ENCODE results near the gene NCBP3.

Gene NCBP3, protein sequence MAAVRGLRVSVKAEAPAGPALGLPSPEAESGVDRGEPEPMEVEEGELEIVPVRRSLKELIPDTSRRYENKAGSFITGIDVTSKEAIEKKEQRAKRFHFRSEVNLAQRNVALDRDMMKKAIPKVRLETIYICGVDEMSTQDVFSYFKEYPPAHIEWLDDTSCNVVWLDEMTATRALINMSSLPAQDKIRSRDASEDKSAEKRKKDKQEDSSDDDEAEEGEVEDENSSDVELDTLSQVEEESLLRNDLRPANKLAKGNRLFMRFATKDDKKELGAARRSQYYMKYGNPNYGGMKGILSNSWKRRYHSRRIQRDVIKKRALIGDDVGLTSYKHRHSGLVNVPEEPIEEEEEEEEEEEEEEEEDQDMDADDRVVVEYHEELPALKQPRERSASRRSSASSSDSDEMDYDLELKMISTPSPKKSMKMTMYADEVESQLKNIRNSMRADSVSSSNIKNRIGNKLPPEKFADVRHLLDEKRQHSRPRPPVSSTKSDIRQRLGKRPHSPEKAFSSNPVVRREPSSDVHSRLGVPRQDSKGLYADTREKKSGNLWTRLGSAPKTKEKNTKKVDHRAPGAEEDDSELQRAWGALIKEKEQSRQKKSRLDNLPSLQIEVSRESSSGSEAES

GRCh38 chr17:3845621-3846436 is at the start of gene NCBP3:
TSS of gene NCBP3 (minus strand) at chr17:3846246. CDS start at chr17:3846223, 23 bp downstream.
- DNase-seq: peak; percentile 77 to 92 (median 86)

GRCh38 chr17:3895354-3895753 is 49.3 kb upstream of the NCBP3 start:
- DNase-seq: no peak

DNA sequence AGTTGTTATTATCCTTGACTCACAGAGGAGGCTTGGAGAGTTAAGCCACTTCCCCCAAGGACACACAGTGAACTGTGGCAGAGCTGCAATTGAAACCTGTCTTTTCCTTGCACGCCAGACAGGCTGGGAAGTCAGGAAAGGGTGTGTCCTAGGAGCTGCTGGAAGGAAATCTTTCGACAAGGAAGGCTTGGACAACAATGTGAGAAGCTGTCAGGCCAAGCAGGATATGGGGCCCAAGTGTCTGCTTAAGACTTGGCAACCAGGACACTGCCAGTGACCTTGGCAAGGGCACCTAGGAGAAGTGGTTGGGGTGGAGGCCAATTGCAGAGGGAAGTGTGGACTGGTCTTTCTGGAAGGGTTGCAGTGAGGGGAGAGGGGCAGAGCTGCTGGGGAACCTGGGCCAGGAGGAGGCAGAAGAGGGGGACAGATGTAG is 48.9 kb upstream of the NCBP3 start:
- no peak for DNase-seq

GRCh38 chr17:3894188-3894587 is 48.1 kb upstream of the NCBP3 start:
- DNase-seq: no peak

GRCh38 chr17:3893720-3894116 is 47.7 kb upstream of the NCBP3 start:
- no peak for DNase-seq

GRCh38 chr17:3893003-3893719 is 47.1 kb upstream of the NCBP3 start, which contains the start of gene CAMKK1:
TSS of gene CAMKK1 (minus strand) at chr17:3893053. CDS start at chr17:3885687, 7,366 bp downstream.
- DNase-seq: peak; percentile 75 to 91 (median 84)

DNA sequence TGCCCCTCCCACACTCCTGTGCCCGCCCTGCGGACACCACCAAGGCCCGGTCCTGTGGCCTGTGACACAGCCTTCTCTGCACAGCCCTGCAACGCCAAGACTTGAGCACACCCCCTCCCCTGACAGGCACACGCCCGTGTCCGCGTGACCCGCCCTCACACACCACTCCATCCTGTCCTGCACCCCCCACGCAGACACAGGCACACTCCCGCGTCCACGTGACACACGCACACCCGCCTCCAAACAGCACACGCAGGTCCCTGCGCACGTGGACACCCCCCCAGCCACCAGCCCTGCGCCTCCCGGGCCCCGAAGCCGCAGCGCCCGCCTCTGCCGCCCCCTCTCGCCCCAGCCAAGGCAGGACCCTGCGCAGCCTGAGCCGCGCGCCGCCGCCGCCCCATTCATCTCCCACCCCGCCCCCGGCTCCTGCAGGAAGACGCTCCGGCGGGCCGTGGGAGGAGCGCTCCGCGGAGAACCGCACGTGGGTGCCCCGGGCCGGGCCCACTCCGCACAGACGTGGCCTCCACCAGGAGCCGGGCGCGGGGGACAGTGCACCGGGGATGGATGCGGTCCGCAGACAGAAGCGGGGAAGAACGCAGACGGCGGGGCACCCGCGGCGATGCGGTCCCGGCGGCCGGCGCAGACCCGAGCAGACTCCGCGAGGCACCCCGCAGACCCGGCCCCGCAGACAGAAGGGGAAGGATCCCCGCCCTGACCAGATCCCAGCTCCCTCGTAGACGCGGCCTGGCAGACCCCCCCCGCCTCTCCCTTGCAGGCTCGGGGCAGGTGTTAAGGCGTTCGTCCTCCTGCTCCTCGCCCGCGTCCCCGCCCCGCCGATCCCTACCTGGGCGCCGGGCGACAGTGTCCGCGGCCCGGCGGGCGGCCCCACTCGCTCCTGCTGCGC is 46.3 kb upstream of the NCBP3 start:
- DNase-seq: peak; percentile 80 to 85 (median 81)

GRCh38 chr17:3891626-3892094 is 45.6 kb upstream of the NCBP3 start:
- DNase-seq: no peak

DNA sequence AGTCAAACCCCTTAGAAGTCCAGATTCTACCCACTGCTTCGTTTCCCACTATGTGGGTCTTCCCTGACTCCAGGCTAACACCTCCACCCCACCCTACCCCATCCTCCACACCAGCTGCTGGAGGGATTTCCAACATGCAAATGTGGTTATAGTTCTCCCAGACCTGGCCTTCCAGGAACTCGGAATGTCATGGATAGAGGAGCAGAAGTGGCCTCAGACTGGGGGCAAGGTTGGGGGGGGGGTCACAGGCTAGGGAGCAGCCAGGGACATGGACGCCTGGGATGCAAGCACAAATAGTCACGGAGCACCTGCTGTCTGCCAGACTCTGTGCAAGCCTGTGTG is 44.8 kb upstream of the NCBP3 start:
- no peak for DNase-seq

GRCh38 chr17:3890082-3890877 is 44.2 kb upstream of the NCBP3 start:
- DNase-seq: no peak

GRCh38 chr17:3889325-3890012 is 43.4 kb upstream of the NCBP3 start:
- no peak for DNase-seq

GRCh38 chr17:3888343-3889171 is 42.5 kb upstream of the NCBP3 start:
- DNase-seq: no peak

- no peak for DNase-seq
Observed at GRCh38 chr17:3887804-3888203, 41.8 kb upstream of the NCBP3 start.

GRCh38 chr17:3887394-3887793 is 41.3 kb upstream of the NCBP3 start:
- DNase-seq: no peak

DNA sequence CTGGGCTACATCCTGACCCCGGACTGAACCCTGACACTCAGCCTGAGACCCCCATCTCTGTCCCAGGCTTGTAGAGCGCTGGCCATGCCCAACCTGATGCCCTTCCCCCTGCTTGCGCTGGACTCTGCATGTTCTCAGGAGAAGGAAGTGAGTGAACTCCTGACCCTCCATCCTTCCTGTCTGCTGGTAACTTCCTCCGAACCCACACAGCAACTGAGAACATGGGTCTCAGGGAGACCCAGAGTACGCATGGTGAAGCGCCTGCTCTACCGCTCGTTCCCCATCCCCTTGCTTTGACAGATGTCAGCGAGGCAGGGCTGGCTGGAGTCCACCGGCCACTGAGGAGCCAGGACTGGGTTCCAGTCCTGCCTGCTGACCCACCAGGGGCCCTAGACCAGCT is 40.7 kb upstream of the NCBP3 start:
- DNase-seq: peak in 1 of 6 experiments; percentile 23

DNA sequence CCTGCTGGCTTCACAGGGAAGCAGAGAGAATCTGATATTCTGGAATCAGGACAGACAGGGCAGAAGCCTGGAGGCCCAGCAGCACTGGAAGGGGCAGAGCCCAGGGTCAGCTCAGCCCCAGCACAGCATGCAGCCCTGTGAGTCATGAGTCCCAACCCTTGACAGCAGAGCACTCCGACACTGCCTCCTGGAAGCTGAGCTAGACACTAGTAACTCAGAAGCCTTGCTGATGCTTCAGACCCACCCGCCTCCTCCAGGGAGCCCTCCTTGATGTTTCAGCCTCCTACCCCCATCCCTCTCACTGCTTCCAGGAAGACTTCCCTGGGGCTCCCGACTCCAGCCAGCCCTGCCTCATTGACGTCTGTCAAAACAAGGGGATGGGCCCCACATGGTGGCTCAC is 39.9 kb upstream of the NCBP3 start:
- DNase-seq: no peak

GRCh38 chr17:3885271-3885670 is 39.2 kb upstream of the NCBP3 start:
- DNase-seq: no peak

GRCh38 chr17:3884188-3884587 is 38.1 kb upstream of the NCBP3 start:
- no peak for DNase-seq

DNA sequence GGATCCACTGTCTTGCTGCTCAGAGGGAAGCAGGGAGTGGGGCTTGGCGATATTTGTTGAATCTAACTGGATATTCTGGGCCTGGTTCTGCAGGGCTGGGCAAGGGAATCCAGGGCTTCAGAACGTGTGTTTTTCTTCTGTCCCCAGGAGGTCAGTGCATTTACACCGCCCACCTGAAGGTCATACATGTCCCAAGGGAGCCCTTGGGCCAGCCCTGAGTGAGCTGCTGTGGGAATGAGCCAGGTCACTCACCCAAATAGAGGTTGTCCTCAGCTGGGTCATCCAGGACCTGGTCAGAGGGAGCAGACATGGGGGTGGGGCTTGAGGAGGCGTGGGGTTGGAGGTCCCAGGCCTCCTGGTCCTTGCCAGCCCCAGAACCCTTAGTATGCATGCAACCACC is 36.2 kb upstream of the NCBP3 start:
- DNase-seq: no peak

Measured in stimulated activated naive CD4-positive, alpha-beta T cell (primary cell).